B cell (primary cell): Measurements from ENCODE around the gene CDK4. TPM values are rescaled to one million over a fixed set of nuclear protein-coding genes. Genes with fewer than 3 reads are reported as not detected.

Source experiments
- ATAC-seq: fragments of 200-7000 bp; cut with Tn5 transposase; one replicate; pipeline ENCODE4 v1.10.0; 2021; ENCODE audit warnings: low read depth, mild to moderate bottlenecking, moderate number of reproducible peaks, moderate library complexity
- CTCF ChIA-PET: fragments of 350-600 bp; sonication (Branson Sonifier 250); formaldehyde crosslinking; loops from one replicate; lab custom pipeline; 2021; ENCODE audit warnings: antibody characterized with exemption, inconsistent platforms; lab: Charles Lee
- POLR2A ChIA-PET: fragments of 350-600 bp; sonication (Branson Sonifier 250); formaldehyde crosslinking; loops from one replicate; lab custom pipeline; 2021; ENCODE audit warnings: antibody characterized with exemption; lab: Charles Lee
- DNase-seq: peaks from one replicate; pipeline ENCODE4 v3.0.0; 2013
- H2AFZ ChIP-seq: 2 replicates; pipeline ENCODE4 v1.6.1; 2012; ENCODE audit warnings: mild to moderate bottlenecking, low read depth, low read length; ENCODE audit not compliant: insufficient read depth, poor library complexity, severe bottlenecking
- H3K27ac ChIP-seq, 2 donors: 1 replicate in 1 of 2; 2 replicates in 1 of 2; pipeline ENCODE4 v1.5.1; 2012 to 2013; ENCODE audit warnings: low read length in 2 of 2, mild to moderate bottlenecking in 2 of 2, moderate library complexity in 1 of 2
- H3K27me3 ChIP-seq, 4 experiments: fragments of 200-600 bp in 1 of 4; sonication (generic) in 1 of 4; replicated peaks in 1 of 4; 1 replicate in 2 of 4; 2 replicates in 2 of 4; pipeline versions ENCODE4 v1.6.1 to v1.7.0; 2013 to 2016; ENCODE audit warnings: low read length in 3 of 4, mild to moderate bottlenecking in 2 of 4, mixed read lengths in 1 of 4, moderate library complexity in 1 of 4; ENCODE audit not compliant: insufficient read depth in 4 of 4, control insufficient read depth in 3 of 4; ENCODE audit errors: control extremely low read depth in 1 of 4
- H3K36me3 ChIP-seq, 2 experiments: replicated peaks in 1 of 2; 1 replicate in 1 of 2; 2 replicates in 1 of 2; pipeline versions ENCODE4 v1.6.1 to v1.7.1; 2013; ENCODE audit warnings: low read length in 1 of 2; ENCODE audit not compliant: insufficient read depth in 2 of 2, control insufficient read depth in 1 of 2; ENCODE audit errors: control extremely low read depth in 1 of 2, extremely low read depth in 1 of 2
- H3K4me1 ChIP-seq, 2 donors: fragments of 200-600 bp in 1 of 2; sonication (generic) in 1 of 2; 1 replicate in 1 of 2; 2 replicates in 1 of 2; pipeline versions ENCODE4 v1.5.1 to v1.6.1; 2013 to 2017; ENCODE audit warnings: low read length in 2 of 2; ENCODE audit not compliant: control insufficient read depth in 2 of 2, insufficient read depth in 2 of 2
- H3K4me2 ChIP-seq: replicated peaks from 2 replicates; pipeline ENCODE3; 2012; ENCODE audit warnings: mild to moderate bottlenecking, low read depth, low read length; ENCODE audit not compliant: poor library complexity, severe bottlenecking
- H3K4me3 ChIP-seq, 5 experiments: fragments of 200-600 bp in 1 of 5; sonication (generic) in 1 of 5; 1 replicate in 3 of 5; 2 replicates in 2 of 5; pipeline versions ENCODE4 v1.5.1 to v1.7.0; 2011 to 2016; ENCODE audit warnings: low read length in 4 of 5, mild to moderate bottlenecking in 4 of 5, low read depth in 2 of 5, control low read depth in 1 of 5, moderate library complexity in 1 of 5; ENCODE audit not compliant: insufficient read depth in 1 of 5; ENCODE audit errors: control extremely low read depth in 1 of 5, extremely low read depth in 1 of 5
- H3K79me2 ChIP-seq: fragments of 200-600 bp; sonication (generic); one replicate; pipeline ENCODE4 v1.6.0; 2016; ENCODE audit warnings: low read length; ENCODE audit not compliant: control insufficient read depth, insufficient read depth
- H3K9ac ChIP-seq: fragments of 200-600 bp; sonication (generic); 2 replicates; pipeline ENCODE4 v1.6.1; 2017; ENCODE audit warnings: mild to moderate bottlenecking, low read length, moderate library complexity
- H3K9me3 ChIP-seq, 3 donors: one replicate each; pipeline versions ENCODE4 v1.6.1 to v1.7.1; 2013; ENCODE audit warnings: low read length in 2 of 3; ENCODE audit not compliant: control insufficient read depth in 2 of 3, insufficient read depth in 1 of 3; ENCODE audit errors: control extremely low read depth in 1 of 3
- H4K20me1 ChIP-seq: 2 replicates; pipeline ENCODE4 v1.6.0; 2012; ENCODE audit warnings: mild to moderate bottlenecking, low read length; ENCODE audit not compliant: insufficient read depth, control insufficient read depth, poor library complexity, severe bottlenecking
- H3K27ac Mint-ChIP-seq: one replicate; pipeline ENCODE4 v1.8.0; 2021; ENCODE audit warnings: mixed read lengths
- H3K27me3 Mint-ChIP-seq: one replicate; pipeline ENCODE4 v1.8.0; 2021; ENCODE audit warnings: mixed read lengths
- H3K4me1 Mint-ChIP-seq: one replicate; pipeline ENCODE4 v1.8.0; 2021; ENCODE audit warnings: mixed read lengths
- H3K4me3 Mint-ChIP-seq: one replicate; pipeline ENCODE4 v1.8.0; 2021; ENCODE audit warnings: mixed read lengths
- H3K9me3 Mint-ChIP-seq: one replicate; pipeline ENCODE4 v1.8.0; 2022; ENCODE audit warnings: mixed read lengths; ENCODE audit not compliant: insufficient read depth
- CTCF ChIP-seq: fragments of 200-600 bp; IDR thresholded peaks from one replicate; pipeline ENCODE4 v1.8.0; 2022; ENCODE audit warnings: antibody characterized with exemption, mild to moderate bottlenecking
- EZH2 ChIP-seq: IDR thresholded peaks from 2 replicates; pipeline ENCODE4 v1.6.1; 2012; ENCODE audit warnings: borderline replicate concordance, low read depth, mild to moderate bottlenecking, moderate library complexity, low read length; ENCODE audit not compliant: insufficient read depth, poor library complexity, severe bottlenecking
- WGBS: methylation state at CpG from one replicate; pipeline ENCODE4 v1.1.5; 2013; ENCODE audit warnings: missing lambda C conversion rate; ENCODE audit not compliant: insufficient coverage; 5-methylcytosine and 5-hydroxymethylcytosine counted together
- intact Hi-C: fragments of 100-400 bp; cut with micrococcal nuclease; formaldehyde crosslinking; loops from one replicate; pipeline ENCODE4 v1.10.0; 2022
- polyA plus RNA-seq: library from polyadenylated mRNA; depleted of rRNA; stranded (reverse); fragments of >200 nt; gene quantifications from 2 replicates; pipeline ENCODE4 v1.2.3, GENCODE V29; 2012
- total RNA-seq, 2 donors: library from RNA; stranded (reverse); fragments of 120-200 nt in 1 of 2; gene quantifications; 1 replicate in 1 of 2; 2 replicates in 1 of 2; pipeline versions ENCODE4 v1.2.3 to v1.2.4, GENCODE V29; 2013 to 2022

CDK4 gene
- total and polyA plus RNA-seq, 2 donors (not counting 1 experiment from before 2014, with no cell fraction given), result 34.8 to 44.6 TPM

GRCh38 chr12:57771873-57772428 is 19.8 kb upstream of the CDK4 start, which contains the start of gene METTL1:
Gene METTL1, minus strand, starts transcription at chr12:57772105. Its CDS starts 22 bp downstream, at chr12:57772083.
- Histone ChIP-seq H2AFZ (peak within 1 kb of the TSS; percentile 83), H3K9me3 (no peaks in the 10 kb centered on the region), H3K9ac (peak within 1 kb of the TSS; percentile 93), H3K27me3 (peaks cover 0 to 8% (median 7%) of the 10 kb centered on the region in 4 experiments), H4K20me1 (no peaks in the 10 kb centered on the region), H3K4me1 (peaks cover 14 to 23% of the 10 kb centered on the region in 2 donors), H3K27ac (peak within 1 kb of the TSS; percentile 59 to 81), H3K4me3 (peak within 1 kb of the TSS; percentile 70 to 96 (median 91)), H3K79me2 (no peaks in the 10 kb centered on the region), H3K4me2 (peak within 1 kb of the TSS; percentile 94), H3K36me3 (no peaks in the 10 kb centered on the region)
- no peak for TF ChIP-seq CTCF
- no peak for TF ChIP-seq EZH2
- under 1% methylated on average over 26 of the region's 28 CpGs for WGBS
- ChIA-PET POLR2A (interaction anchor here (0.7 to 1.3 kb wide), 3 partner anchors 13 to 1737 kb away, joined by 3 to 5 read pairs (median 3); no protein-coding TSS in a partner anchor), CTCF (interaction anchor here (0.6 to 1.8 kb wide), 6 partner anchors 11 to 132 kb away, joined by 3 to 9 read pairs (median 4); partner anchors contain the start of gene TSFM)
- H3K27me3 Mint-ChIP-seq, result no peaks in the 10 kb centered on the region
- DNase-seq (peak; percentile 94), ATAC-seq (peak; percentile 91)
- H3K4me1 Mint-ChIP-seq, result peaks cover 15% of the 10 kb centered on the region
- peak within 1 kb of the TSS; percentile 91 for H3K27ac Mint-ChIP-seq
- peak within 1 kb of the TSS; percentile 96 for H3K4me3 Mint-ChIP-seq
- no peaks in the 10 kb centered on the region for H3K9me3 Mint-ChIP-seq
- intact Hi-C loops, result loop anchor here (1.0 kb wide), 3 partner anchors 10 to 75 kb away; partner anchors contain the start of genes CDK4 and TSFM
